AG10803 (cell line): ENCODE measurements around the gene NEK2.
"Not testable (repeated sequence)": the region's sequence is repeated elsewhere in the genome, so short reads cannot be mapped to it uniquely, and the experiment has no call there.

Experiments
- DNase-seq: peaks from one replicate; pipeline ENCODE4 v3.0.0; 2010; ENCODE audit warnings: low read depth
- H3K4me3 ChIP-seq: 2 replicates; pipeline ENCODE4 v1.5.1; 2011; ENCODE audit warnings: mild to moderate bottlenecking, low read length, control low read depth
- CTCF ChIP-seq: conservative IDR thresholded peaks from 2 replicates; pipeline ENCODE4 v1.5.1; 2011; ENCODE audit warnings: mild to moderate bottlenecking, low read length, control low read depth, inconsistent platforms

Gene NEK2

GRCh38 chr1:211648336-211648735, 27.1 kb downstream of the NEK2 start:
- DNase-seq = no peak
- no peak for TF ChIP-seq CTCF

GRCh38 chr1:211647711-211648121, 27.7 kb downstream of the NEK2 start:
- no peak for DNase-seq
- no peak for TF ChIP-seq CTCF
- no peak overlapping the region for H3K4me3 ChIP-seq

More at GRCh38 chr1:211648336-211648735, 27.1 kb downstream of the NEK2 start:
- no peak overlapping the region for H3K4me3 ChIP-seq

- no peak for DNase-seq
- TF ChIP-seq CTCF = no peak
- no peak overlapping the region for H3K4me3 ChIP-seq
Observed at GRCh38 chr1:211646566-211646965, 28.9 kb downstream of the NEK2 start.

GRCh38 chr1:211645601-211646000, 29.8 kb downstream of the NEK2 start:
- H3K4me3 ChIP-seq = not testable (repeated sequence)

GRCh38 chr1:211644653-211645052, 30.8 kb downstream of the NEK2 start:
- TF ChIP-seq CTCF = no peak
- no peak for DNase-seq
- H3K4me3 ChIP-seq = no peak overlapping the region

More at GRCh38 chr1:211645601-211646000, 29.8 kb downstream of the NEK2 start:
- DNase-seq = not testable (repeated sequence)

- no peak overlapping the region for H3K4me3 ChIP-seq
- no peak for TF ChIP-seq CTCF
- DNase-seq = peak; percentile 14
Observed at GRCh38 chr1:211643324-211644212, 31.9 kb downstream of the NEK2 start.

- TF ChIP-seq CTCF = no peak
- no peak overlapping the region for H3K4me3 ChIP-seq
Observed at GRCh38 chr1:211642870-211643269, 32.6 kb downstream of the NEK2 start.

More at GRCh38 chr1:211642870-211643269, 32.6 kb downstream of the NEK2 start:
- DNase-seq = no peak
